A549 (cell line): ENCODE results near the gene LSM10.
A peak's percentile ranks its signal among the peaks of the same experiment; 100 is the strongest.

Experiments used
- CHD2 ChIP-seq: fragments of 150-350 bp; IDR thresholded peaks from 2 replicates; pipeline ENCODE4 v1.6.1; 2014; ENCODE audit warnings: low read length; ENCODE audit not compliant: partially characterized antibody
- RAD21 ChIP-seq, 2 experiments: fragments of >200 bp in 1 of 2; sonication (Bioruptor Twin) in 1 of 2; formaldehyde crosslinking in 1 of 2; IDR thresholded peaks in 1 of 2; conservative IDR thresholded peaks in 1 of 2; 2 replicates in 1 of 2; 3 replicates in 1 of 2; pipeline ENCODE4 v1.6.1; 2012 to 2018; ENCODE audit warnings: inconsistent platforms in 1 of 2
- TF ChIP-seq, protein P1 (sequence below): fragments of >200 bp; sonication (Bioruptor Twin); formaldehyde crosslinking; IDR thresholded peaks from 3 replicates; pipeline ENCODE4 v1.5.1; 2016
- TF ChIP-seq, protein P2 (sequence below): fragments of 150-350 bp; IDR thresholded peaks from 2 replicates; pipeline ENCODE4 v1.6.1; 2014; ENCODE audit warnings: low read depth, mild to moderate bottlenecking, low read length

DNA sequence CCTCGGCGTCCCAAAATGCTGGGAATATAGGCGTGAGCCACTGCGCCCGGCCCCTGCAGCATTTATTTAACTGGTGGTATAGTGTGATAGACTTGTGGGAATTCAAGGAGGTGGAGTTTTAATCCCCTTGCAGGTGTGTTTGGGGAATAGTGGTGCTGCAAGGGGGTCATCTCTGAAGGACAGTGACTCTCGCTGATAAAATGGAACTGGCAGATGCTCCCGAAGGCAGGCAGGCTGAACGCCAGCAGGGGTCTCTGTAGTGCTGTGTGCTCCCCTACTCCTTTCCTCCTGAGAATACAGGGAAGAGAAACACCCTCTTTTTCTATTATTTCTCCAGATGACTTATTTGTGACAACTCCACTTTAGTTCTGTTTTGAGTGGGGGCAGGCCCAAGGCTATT, 48.6 kb upstream of the LSM10 start:
- TF ChIP-seq CHD2: no peak
- TF ChIP-seq, protein P1, sequence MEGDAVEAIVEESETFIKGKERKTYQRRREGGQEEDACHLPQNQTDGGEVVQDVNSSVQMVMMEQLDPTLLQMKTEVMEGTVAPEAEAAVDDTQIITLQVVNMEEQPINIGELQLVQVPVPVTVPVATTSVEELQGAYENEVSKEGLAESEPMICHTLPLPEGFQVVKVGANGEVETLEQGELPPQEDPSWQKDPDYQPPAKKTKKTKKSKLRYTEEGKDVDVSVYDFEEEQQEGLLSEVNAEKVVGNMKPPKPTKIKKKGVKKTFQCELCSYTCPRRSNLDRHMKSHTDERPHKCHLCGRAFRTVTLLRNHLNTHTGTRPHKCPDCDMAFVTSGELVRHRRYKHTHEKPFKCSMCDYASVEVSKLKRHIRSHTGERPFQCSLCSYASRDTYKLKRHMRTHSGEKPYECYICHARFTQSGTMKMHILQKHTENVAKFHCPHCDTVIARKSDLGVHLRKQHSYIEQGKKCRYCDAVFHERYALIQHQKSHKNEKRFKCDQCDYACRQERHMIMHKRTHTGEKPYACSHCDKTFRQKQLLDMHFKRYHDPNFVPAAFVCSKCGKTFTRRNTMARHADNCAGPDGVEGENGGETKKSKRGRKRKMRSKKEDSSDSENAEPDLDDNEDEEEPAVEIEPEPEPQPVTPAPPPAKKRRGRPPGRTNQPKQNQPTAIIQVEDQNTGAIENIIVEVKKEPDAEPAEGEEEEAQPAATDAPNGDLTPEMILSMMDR: peak; percentile 30; the same call in 2 of the 3 replicates
- TF ChIP-seq, protein P2, sequence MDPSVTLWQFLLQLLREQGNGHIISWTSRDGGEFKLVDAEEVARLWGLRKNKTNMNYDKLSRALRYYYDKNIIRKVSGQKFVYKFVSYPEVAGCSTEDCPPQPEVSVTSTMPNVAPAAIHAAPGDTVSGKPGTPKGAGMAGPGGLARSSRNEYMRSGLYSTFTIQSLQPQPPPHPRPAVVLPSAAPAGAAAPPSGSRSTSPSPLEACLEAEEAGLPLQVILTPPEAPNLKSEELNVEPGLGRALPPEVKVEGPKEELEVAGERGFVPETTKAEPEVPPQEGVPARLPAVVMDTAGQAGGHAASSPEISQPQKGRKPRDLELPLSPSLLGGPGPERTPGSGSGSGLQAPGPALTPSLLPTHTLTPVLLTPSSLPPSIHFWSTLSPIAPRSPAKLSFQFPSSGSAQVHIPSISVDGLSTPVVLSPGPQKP: no peak
- TF ChIP-seq RAD21 (conservative IDR thresholded peaks at IDR 0.05 in 1 of 2, IDR thresholded peaks at IDR 0.05 in 1 of 2): peak; percentile 17 to 46; a peak in 2 of 5 replicates
